Mesodermal cell (in vitro differentiated cells): ENCODE measurements around the gene SH2D3A. TPM values are rescaled to one million over a fixed set of nuclear protein-coding genes. Genes with fewer than 3 reads are reported as not detected.
A peak's percentile ranks its signal among the peaks of the same experiment; 100 is the strongest.

Experiments
- H3K27ac ChIP-seq: 2 replicates; pipeline ENCODE4 v1.7.0; 2013; ENCODE audit warnings: mild to moderate bottlenecking, low read depth, low read length, moderate library complexity; ENCODE audit not compliant: severe bottlenecking
- H3K36me3 ChIP-seq: 2 replicates; pipeline ENCODE4 v1.7.1; 2013; ENCODE audit warnings: mild to moderate bottlenecking, low read length, moderate library complexity; ENCODE audit not compliant: control insufficient read depth, insufficient read depth
- H3K4me1 ChIP-seq: one replicate; pipeline ENCODE4 v1.7.1; 2013; ENCODE audit warnings: mild to moderate bottlenecking, low read length; ENCODE audit not compliant: insufficient read depth, control insufficient read depth, poor library complexity, severe bottlenecking
- H3K4me3 ChIP-seq: 2 replicates; pipeline ENCODE4 v1.7.0; 2013; ENCODE audit warnings: low read length, control low read depth, mild to moderate bottlenecking; ENCODE audit not compliant: insufficient read depth, poor library complexity, severe bottlenecking; ENCODE audit errors: extremely low read depth
- H3K9me3 ChIP-seq: 2 replicates; pipeline ENCODE4 v1.7.1; 2013; ENCODE audit warnings: mild to moderate bottlenecking, low read length, moderate library complexity; ENCODE audit not compliant: control insufficient read depth
- WGBS, 2 experiments: methylation state at CpG; one replicate each; pipeline ENCODE4 v1.1.5; 2013; ENCODE audit warnings: missing lambda C conversion rate in 2 of 2; ENCODE audit not compliant: insufficient coverage in 2 of 2; 5-methylcytosine and 5-hydroxymethylcytosine counted together
- polyA plus RNA-seq, 2 experiments: library from polyadenylated mRNA; stranded (reverse); fragments of 50-300 nt; gene quantifications; one replicate each; pipeline ENCODE4 v1.2.3, GENCODE V29; 2013

Gene SH2D3A
- polyA plus RNA-seq (2013, experiment 1 of 2): 0.88 TPM
- 1.3 TPM for polyA plus RNA-seq (2013, experiment 2 of 2)

- 8% methylated on average over 30 to 36 of the region's 47 CpGs for WGBS, 2 experiments
Observed at GRCh38 chr19:6767357-6768235, at the start of gene SH2D3A. TSS of gene SH2D3A (minus strand) at chr19:6767435. CDS start at chr19:6763748, 3,687 bp downstream.

GRCh38 chr19:6813659-6814058 lies 46.4 kb upstream of the SH2D3A start:
- Histone ChIP-seq H3K36me3 (no peaks in the 10 kb centered on the region), H3K9me3 (peaks cover 4% of the 10 kb centered on the region), H3K4me3 (no peak overlapping the region), H3K4me1 (no peaks in the 10 kb centered on the region), H3K27ac (no peak overlapping the region)
- WGBS, 2 experiments: 69 to 71% methylated on average over 2 of the region's 4 CpGs

More at GRCh38 chr19:6767357-6768235, at the start of gene SH2D3A:
- no peak within 1 kb of the TSS for H3K27ac ChIP-seq
- peak within 1 kb of the TSS; percentile 35 for H3K4me3 ChIP-seq
- H3K36me3 ChIP-seq: no peaks in the 10 kb centered on the region
- peaks cover 11% of the 10 kb centered on the region for H3K4me1 ChIP-seq
- H3K9me3 ChIP-seq: no peaks in the 10 kb centered on the region

- H3K4me1 ChIP-seq: no peaks in the 10 kb centered on the region
- no peak overlapping the region for H3K27ac ChIP-seq
- no peak overlapping the region for H3K4me3 ChIP-seq
- no peaks in the 10 kb centered on the region for H3K9me3 ChIP-seq
- H3K36me3 ChIP-seq: no peaks in the 10 kb centered on the region
- 88% methylated on average over 1 of the region's 2 CpGs; no CpG with 5 or more reads in 1 of the 2 experiments for WGBS, 2 experiments
Observed at GRCh38 chr19:6812612-6813011, 45.4 kb upstream of the SH2D3A start.

GRCh38 chr19:6811906-6812305 lies 44.7 kb upstream of the SH2D3A start:
- WGBS, 2 experiments: 52% methylated on average over 2 of the region's 2 CpGs; no CpG with 5 or more reads in 1 of the 2 experiments
- Histone ChIP-seq H3K36me3 (no peaks in the 10 kb centered on the region), H3K4me1 (no peaks in the 10 kb centered on the region), H3K4me3 (no peak overlapping the region), H3K9me3 (no peaks in the 10 kb centered on the region), H3K27ac (no peak overlapping the region)

GRCh38 chr19:6811378-6811777 lies 44.1 kb upstream of the SH2D3A start:
- H3K9me3 ChIP-seq: peaks cover 5% of the 10 kb centered on the region
- H3K4me3 ChIP-seq: no peak overlapping the region
- WGBS, 2 experiments: 83 to 92% methylated on average over 2 to 3 of the region's 3 CpGs
- no peaks in the 10 kb centered on the region for H3K36me3 ChIP-seq
- no peak overlapping the region for H3K27ac ChIP-seq
- H3K4me1 ChIP-seq: no peaks in the 10 kb centered on the region

GRCh38 chr19:6809262-6809661 lies 42.0 kb upstream of the SH2D3A start:
- Histone ChIP-seq H3K4me3 (no peak overlapping the region), H3K9me3 (peaks cover 9% of the 10 kb centered on the region), H3K4me1 (no peaks in the 10 kb centered on the region), H3K27ac (no peak overlapping the region), H3K36me3 (no peaks in the 10 kb centered on the region)
- 54 to 55% methylated on average over 2 to 3 of the region's 4 CpGs for WGBS, 2 experiments

GRCh38 chr19:6808494-6808893 lies 41.3 kb upstream of the SH2D3A start:
- WGBS, 2 experiments: 88 to 92% methylated on average over 1 of the region's 1 CpG
- H3K4me3 ChIP-seq: no peak overlapping the region
- H3K36me3 ChIP-seq: no peaks in the 10 kb centered on the region
- H3K9me3 ChIP-seq: peaks cover 9% of the 10 kb centered on the region
- H3K27ac ChIP-seq: no peak overlapping the region
- no peaks in the 10 kb centered on the region for H3K4me1 ChIP-seq

GRCh38 chr19:6807291-6807690 lies 40.1 kb upstream of the SH2D3A start:
- no peak overlapping the region for H3K4me3 ChIP-seq
- no peak overlapping the region for H3K27ac ChIP-seq
- no peaks in the 10 kb centered on the region for H3K36me3 ChIP-seq
- H3K4me1 ChIP-seq: no peaks in the 10 kb centered on the region
- 78 to 94% methylated on average over 2 to 5 of the region's 5 CpGs for WGBS, 2 experiments
- H3K9me3 ChIP-seq: peaks cover 17% of the 10 kb centered on the region

- Histone ChIP-seq H3K9me3 (peaks cover 18% of the 10 kb centered on the region), H3K4me3 (no peak overlapping the region), H3K36me3 (no peaks in the 10 kb centered on the region), H3K4me1 (no peaks in the 10 kb centered on the region), H3K27ac (no peak overlapping the region)
- 66 to 83% methylated on average over 2 to 3 of the region's 4 CpGs for WGBS, 2 experiments
Observed at GRCh38 chr19:6806488-6806887, 39.3 kb upstream of the SH2D3A start.

GRCh38 chr19:6803036-6803404 lies 35.8 kb upstream of the SH2D3A start:
- peaks cover 18% of the 10 kb centered on the region for H3K9me3 ChIP-seq
- H3K36me3 ChIP-seq: no peaks in the 10 kb centered on the region
- H3K4me1 ChIP-seq: no peaks in the 10 kb centered on the region
- WGBS, 2 experiments: 88 to 90% methylated on average over 6 to 7 of the region's 8 CpGs
- H3K27ac ChIP-seq: no peak overlapping the region
- no peak overlapping the region for H3K4me3 ChIP-seq
